ENCODE measurements around the gene ETV4. TPM values are rescaled to one million over a fixed set of nuclear protein-coding genes. Genes with fewer than 3 reads are reported as not detected.
A peak's percentile ranks its signal among the peaks of the same experiment; 100 is the strongest.

The ETV4 gene
- total and polyA plus RNA-seq, 2 of the 13 experiments (the other 11 are each of a cell fraction or from before 2014, with no cell fraction given), result 128 to 330 TPM

DNA sequence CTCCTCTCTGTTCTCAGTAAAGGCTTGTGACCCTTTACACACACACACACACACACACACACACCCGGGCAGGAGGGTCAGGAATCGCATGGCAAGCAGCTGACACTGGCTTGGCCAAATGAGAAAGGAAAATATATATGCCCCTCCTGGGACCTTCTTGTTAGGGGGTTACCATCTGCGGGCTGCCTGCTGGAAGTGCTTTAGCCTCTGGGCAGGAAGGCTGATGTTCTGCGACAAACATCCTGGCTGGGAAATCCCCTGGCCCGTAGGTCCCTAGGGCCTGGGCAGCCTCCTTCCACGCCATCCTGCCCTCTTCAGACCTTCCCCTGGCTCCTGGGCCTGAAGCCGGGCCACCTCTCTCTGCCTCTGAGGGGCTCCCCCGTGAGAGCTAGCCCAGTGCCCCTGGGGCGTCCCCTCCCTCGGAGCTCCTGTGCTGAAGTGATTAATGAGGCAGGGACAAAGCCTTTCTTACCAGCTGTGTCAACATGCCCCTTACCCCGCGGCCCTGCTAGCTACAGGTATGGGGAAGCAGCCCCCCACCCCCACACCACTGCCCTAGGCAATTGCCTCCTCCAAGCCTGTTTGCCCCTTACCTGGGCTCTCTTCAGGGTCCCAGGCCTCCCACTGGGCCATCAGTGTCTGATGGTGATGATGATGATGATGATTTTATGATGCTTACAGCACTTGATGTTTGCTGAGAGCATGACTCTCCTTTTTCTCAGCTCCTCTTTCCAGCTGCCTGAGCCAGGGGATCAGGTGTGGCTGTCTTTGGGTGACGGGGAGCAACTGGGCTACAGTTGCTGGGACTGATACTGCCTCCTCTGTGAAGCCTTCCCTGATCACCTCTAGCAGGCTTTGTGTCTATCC is 32.8 kb upstream of the ETV4 start (continued):
- TF ChIP-seq, protein P1, sequence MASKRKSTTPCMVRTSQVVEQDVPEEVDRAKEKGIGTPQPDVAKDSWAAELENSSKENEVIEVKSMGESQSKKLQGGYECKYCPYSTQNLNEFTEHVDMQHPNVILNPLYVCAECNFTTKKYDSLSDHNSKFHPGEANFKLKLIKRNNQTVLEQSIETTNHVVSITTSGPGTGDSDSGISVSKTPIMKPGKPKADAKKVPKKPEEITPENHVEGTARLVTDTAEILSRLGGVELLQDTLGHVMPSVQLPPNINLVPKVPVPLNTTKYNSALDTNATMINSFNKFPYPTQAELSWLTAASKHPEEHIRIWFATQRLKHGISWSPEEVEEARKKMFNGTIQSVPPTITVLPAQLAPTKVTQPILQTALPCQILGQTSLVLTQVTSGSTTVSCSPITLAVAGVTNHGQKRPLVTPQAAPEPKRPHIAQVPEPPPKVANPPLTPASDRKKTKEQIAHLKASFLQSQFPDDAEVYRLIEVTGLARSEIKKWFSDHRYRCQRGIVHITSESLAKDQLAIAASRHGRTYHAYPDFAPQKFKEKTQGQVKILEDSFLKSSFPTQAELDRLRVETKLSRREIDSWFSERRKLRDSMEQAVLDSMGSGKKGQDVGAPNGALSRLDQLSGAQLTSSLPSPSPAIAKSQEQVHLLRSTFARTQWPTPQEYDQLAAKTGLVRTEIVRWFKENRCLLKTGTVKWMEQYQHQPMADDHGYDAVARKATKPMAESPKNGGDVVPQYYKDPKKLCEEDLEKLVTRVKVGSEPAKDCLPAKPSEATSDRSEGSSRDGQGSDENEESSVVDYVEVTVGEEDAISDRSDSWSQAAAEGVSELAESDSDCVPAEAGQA (IDR thresholded peaks at IDR 0.05; ENCODE audit: low read depth), result no peak
- TF ChIP-seq, protein P1 (CRISPR knock-in tag; IDR thresholded peaks at IDR 0.05; ENCODE audit: borderline replicate concordance), result no peak
- TF ChIP-seq SAP130 (CRISPR knock-in tag; IDR thresholded peaks at IDR 0.05; ENCODE audit: low read depth), result peak; percentile 55; the same call in 1 of the 2 replicates
- TF ChIP-seq ZFP1 (CRISPR knock-in tag; IDR thresholded peaks at IDR 0.05), result no peak
- peak; percentile 46; the same call in 1 of the 2 replicates for TF ChIP-seq NRL (CRISPR knock-in tag; IDR thresholded peaks at IDR 0.05; ENCODE audit: borderline replicate concordance)
- TF ChIP-seq, protein P2, sequence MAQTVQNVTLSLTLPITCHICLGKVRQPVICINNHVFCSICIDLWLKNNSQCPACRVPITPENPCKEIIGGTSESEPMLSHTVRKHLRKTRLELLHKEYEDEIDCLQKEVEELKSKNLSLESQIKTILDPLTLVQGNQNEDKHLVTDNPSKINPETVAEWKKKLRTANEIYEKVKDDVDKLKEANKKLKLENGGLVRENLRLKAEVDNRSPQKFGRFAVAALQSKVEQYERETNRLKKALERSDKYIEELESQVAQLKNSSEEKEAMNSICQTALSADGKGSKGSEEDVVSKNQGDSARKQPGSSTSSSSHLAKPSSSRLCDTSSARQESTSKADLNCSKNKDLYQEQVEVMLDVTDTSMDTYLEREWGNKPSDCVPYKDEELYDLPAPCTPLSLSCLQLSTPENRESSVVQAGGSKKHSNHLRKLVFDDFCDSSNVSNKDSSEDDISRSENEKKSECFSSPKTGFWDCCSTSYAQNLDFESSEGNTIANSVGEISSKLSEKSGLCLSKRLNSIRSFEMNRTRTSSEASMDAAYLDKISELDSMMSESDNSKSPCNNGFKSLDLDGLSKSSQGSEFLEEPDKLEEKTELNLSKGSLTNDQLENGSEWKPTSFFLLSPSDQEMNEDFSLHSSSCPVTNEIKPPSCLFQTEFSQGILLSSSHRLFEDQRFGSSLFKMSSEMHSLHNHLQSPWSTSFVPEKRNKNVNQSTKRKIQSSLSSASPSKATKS (CRISPR knock-in tag; IDR thresholded peaks at IDR 0.05), result no peak
- TF ChIP-seq, protein P3, sequence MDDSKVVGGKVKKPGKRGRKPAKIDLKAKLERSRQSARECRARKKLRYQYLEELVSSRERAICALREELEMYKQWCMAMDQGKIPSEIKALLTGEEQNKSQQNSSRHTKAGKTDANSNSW (CRISPR knock-in tag; IDR thresholded peaks at IDR 0.05; ENCODE audit: borderline replicate concordance), result no peak
- TF ChIP-seq ATF7-NPFF (CRISPR knock-in tag; IDR thresholded peaks at IDR 0.05; ENCODE audit: low read depth), result no peak
- TF ChIP-seq, protein P4, sequence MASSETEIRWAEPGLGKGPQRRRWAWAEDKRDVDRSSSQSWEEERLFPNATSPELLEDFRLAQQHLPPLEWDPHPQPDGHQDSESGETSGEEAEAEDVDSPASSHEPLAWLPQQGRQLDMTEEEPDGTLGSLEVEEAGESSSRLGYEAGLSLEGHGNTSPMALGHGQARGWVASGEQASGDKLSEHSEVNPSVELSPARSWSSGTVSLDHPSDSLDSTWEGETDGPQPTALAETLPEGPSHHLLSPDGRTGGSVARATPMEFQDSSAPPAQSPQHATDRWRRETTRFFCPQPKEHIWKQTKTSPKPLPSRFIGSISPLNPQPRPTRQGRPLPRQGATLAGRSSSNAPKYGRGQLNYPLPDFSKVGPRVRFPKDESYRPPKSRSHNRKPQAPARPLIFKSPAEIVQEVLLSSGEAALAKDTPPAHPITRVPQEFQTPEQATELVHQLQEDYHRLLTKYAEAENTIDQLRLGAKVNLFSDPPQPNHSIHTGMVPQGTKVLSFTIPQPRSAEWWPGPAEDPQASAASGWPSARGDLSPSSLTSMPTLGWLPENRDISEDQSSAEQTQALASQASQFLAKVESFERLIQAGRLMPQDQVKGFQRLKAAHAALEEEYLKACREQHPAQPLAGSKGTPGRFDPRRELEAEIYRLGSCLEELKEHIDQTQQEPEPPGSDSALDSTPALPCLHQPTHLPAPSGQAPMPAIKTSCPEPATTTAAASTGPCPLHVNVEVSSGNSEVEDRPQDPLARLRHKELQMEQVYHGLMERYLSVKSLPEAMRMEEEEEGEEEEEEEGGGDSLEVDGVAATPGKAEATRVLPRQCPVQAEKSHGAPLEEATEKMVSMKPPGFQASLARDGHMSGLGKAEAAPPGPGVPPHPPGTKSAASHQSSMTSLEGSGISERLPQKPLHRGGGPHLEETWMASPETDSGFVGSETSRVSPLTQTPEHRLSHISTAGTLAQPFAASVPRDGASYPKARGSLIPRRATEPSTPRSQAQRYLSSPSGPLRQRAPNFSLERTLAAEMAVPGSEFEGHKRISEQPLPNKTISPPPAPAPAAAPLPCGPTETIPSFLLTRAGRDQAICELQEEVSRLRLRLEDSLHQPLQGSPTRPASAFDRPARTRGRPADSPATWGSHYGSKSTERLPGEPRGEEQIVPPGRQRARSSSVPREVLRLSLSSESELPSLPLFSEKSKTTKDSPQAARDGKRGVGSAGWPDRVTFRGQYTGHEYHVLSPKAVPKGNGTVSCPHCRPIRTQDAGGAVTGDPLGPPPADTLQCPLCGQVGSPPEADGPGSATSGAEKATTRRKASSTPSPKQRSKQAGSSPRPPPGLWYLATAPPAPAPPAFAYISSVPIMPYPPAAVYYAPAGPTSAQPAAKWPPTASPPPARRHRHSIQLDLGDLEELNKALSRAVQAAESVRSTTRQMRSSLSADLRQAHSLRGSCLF (CRISPR knock-in tag; IDR thresholded peaks at IDR 0.05; ENCODE audit: borderline replicate concordance), result no peak
- no peak for TF ChIP-seq ONECUT2 (CRISPR knock-in tag; IDR thresholded peaks at IDR 0.05)
- no peak for TF ChIP-seq ZNF33A (CRISPR knock-in tag; IDR thresholded peaks at IDR 0.05; ENCODE audit: borderline replicate concordance)
- TF ChIP-seq XBP1 (CRISPR knock-in tag; IDR thresholded peaks at IDR 0.05), result no peak
- 0 out of 2 replicates have a peak, but pooled peaks have one; percentile 4 for TF ChIP-seq ZNF317 (CRISPR knock-in tag; IDR thresholded peaks at IDR 0.05)
- TF ChIP-seq ELF4 (CRISPR knock-in tag; IDR thresholded peaks at IDR 0.05; ENCODE audit: borderline replicate concordance), result no peak
- peak; percentile 81 for TF ChIP-seq MIXL1 (CRISPR knock-in tag; IDR thresholded peaks at IDR 0.05)
- TF ChIP-seq SP1 (IDR thresholded peaks at IDR 0.05), result no peak
- no peak for TF ChIP-seq SP1 (CRISPR knock-in tag; IDR thresholded peaks at IDR 0.05)
